ENCODE results near the gene TGFBR2. TPM values are rescaled to one million over a fixed set of nuclear protein-coding genes. Genes with fewer than 3 reads are reported as not detected.
A peak's percentile ranks its signal among the peaks of the same experiment; 100 is the strongest.

TGFBR2 gene
- total RNA-seq, 2 donors from 2014 or later = 6.0 to 9.6 TPM

DNA sequence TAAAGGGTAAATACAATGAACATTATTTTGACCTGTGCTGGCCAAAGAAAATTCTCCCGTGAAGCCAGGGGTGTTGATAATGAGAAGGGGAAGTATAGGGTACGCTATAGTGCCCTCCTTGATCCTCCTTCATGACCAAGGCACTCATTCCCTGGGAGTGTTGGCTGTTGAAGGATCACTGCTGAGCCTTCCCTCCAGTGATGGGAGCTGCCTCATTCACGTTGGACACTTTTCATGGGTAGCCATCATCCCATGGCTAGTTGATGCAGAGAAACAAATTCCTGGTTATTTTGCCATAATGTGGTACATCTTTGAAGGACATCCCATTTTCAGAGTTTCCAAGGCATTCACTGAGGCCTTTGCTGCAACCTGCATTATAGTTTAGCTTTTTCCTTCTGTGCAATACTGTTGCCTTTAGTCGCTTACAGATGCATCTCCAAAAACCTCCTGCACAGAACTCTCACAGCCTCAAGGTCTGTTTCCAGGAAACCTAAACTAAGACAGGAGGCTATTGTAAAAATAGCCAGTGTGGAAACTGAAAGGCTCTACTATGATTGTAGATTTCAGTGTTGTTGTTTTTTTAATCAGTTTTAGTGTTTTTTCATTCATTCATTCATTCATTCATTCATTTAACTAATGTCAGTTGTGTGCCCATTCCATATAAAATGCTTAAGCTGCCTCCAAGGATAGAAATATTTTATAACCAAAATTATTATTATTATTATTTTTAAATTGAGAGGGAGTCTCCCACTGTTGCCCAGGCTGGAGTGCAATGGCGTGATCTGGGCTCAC, 40.8 kb downstream of the TGFBR2 start:
- Histone ChIP-seq H3K4me1 (ENCODE audit: control insufficient read depth, insufficient read depth, low read length) (no peaks in the 10 kb centered on the region), H3K27ac (ENCODE audit: low read depth, low read length) (no peak overlapping the region), H3K9me3 (ENCODE audit: control insufficient read depth, low read length) (no peaks in the 10 kb centered on the region), H3K36me3 (ENCODE audit: control insufficient read depth, insufficient read depth, low read length) (peaks cover 62% of the 10 kb centered on the region), H3K9ac (ENCODE audit: extremely low read depth, low read length, poor library complexity, severe bottlenecking) (no peak overlapping the region), H3K27me3 (ENCODE audit: control insufficient read depth, insufficient read depth, low read length, poor library complexity, severe bottlenecking) (no peaks in the 10 kb centered on the region), H3K4me3 (ENCODE audit: low read length) (no peak overlapping the region)
- peaks cover 68% of the 10 kb centered on the region for H3K36me3 Mint-ChIP-seq (ENCODE audit: low read depth)
- no peaks in the 10 kb centered on the region for H3K27me3 Mint-ChIP-seq (ENCODE audit: insufficient read depth)
- peaks cover 12% of the 10 kb centered on the region for H3K4me1 Mint-ChIP-seq
- no peaks in the 10 kb centered on the region for H3K9me3 Mint-ChIP-seq
- no peak for DNase-seq
- 95 to 97% methylated on average over 4 to 5 of the region's 5 CpGs for WGBS, 2 experiments (ENCODE audit: insufficient coverage in 1 of 2, insufficient read length in 1 of 2)
- H3K27ac Mint-ChIP-seq = no peak overlapping the region
- no peak for TF ChIP-seq CTCF (conservative IDR thresholded peaks at IDR 0.05)
- no peak overlapping the region for H3K4me3 Mint-ChIP-seq

DNA sequence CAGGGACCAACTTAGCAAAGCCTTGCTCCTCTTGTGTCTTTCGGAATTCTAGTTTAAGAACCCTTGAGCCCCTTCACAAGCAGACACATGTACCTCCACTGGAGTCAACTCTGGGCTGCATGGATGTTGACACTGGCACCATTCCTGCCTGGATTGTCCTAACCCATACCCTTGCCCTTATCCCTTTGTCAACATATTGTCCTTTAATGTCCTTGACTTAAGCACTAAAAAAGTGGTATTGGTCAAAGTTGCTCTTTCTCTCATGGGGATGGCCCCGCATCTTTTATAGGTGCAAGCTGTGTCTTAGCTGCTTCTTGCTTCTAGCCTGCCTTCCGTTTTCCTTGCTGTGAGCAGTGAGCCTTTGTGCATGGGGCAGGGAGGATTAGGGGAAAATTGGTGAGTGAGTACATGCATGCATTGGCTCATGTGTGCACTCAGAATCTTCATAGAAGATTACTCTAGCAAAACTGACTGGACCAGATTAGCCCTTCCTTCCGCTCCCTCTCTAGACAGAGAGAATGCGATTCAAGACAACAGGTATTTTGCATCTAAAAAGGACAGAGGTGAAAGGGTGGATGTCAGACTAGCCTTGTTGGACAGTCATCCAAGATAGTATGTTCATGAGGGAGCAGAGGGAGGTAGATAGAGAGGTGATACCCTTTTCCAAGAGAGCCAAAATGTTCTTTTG, 42.4 kb downstream of the TGFBR2 start:
- Mint-ChIP-seq H3K27ac (peak overlapping the region; percentile 11), H3K4me3 (no peak overlapping the region), H3K36me3 (ENCODE audit: low read depth) (peaks cover 78% of the 10 kb centered on the region), H3K4me1 (peaks cover 6% of the 10 kb centered on the region), H3K27me3 (ENCODE audit: insufficient read depth) (no peaks in the 10 kb centered on the region), H3K9me3 (no peaks in the 10 kb centered on the region)
- TF ChIP-seq CTCF (conservative IDR thresholded peaks at IDR 0.05) = no peak
- no peaks in the 10 kb centered on the region for H3K4me1 ChIP-seq (ENCODE audit: control insufficient read depth, insufficient read depth, low read length)
- WGBS, 2 experiments (ENCODE audit: insufficient coverage in 1 of 2, insufficient read length in 1 of 2) = 90 to 92% methylated on average over 3 to 5 of the region's 5 CpGs
- H3K27me3 ChIP-seq (ENCODE audit: control insufficient read depth, insufficient read depth, low read length, poor library complexity, severe bottlenecking) = no peaks in the 10 kb centered on the region
- H3K9me3 ChIP-seq (ENCODE audit: control insufficient read depth, low read length) = no peaks in the 10 kb centered on the region
- H3K36me3 ChIP-seq (ENCODE audit: control insufficient read depth, insufficient read depth, low read length) = peaks cover 76% of the 10 kb centered on the region
- H3K27ac ChIP-seq (ENCODE audit: low read depth, low read length) = no peak overlapping the region
- no peak overlapping the region for H3K9ac ChIP-seq (ENCODE audit: extremely low read depth, low read length, poor library complexity, severe bottlenecking)
- DNase-seq = no peak
- H3K4me3 ChIP-seq (ENCODE audit: low read length) = no peak overlapping the region

DNA sequence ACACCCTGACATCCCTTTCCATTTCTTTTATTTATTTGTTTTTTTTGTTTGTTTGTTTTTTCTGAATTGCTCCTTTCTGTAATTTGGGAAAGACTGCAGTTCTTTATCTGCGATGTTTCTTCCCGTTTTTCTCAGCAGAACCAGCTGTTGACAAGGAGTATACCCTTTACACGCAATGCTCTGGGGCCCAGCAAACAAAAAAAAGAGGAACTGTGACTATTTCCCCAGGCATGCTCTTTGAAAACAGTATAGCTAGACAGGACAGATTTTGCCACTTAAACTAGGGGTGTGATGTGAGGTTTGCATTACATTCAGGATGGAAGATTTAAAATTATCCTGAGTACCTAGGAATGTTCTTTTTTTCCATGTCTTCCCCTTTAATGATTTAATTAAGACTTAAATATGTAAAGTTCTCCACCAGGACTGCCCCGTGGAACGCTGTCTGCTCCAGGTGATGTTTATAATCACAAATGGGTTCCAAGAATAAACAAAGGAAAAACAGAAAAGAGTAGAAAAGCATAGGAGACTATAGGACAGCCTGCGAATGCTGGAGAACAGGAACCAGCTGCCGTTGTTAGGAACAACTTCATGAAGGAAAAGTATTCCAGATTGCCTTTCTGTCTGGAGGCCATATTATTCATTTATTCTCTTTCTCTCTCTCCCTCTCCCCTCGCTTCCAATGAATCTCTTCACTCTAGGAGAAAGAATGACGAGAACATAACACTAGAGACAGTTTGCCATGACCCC, 43.3 kb downstream of the TGFBR2 start:
- no peak overlapping the region for H3K9ac ChIP-seq (ENCODE audit: extremely low read depth, low read length, poor library complexity, severe bottlenecking)

More for the DNA sequence above, 43.3 kb downstream of the TGFBR2 start:
- Mint-ChIP-seq H3K4me3 (no peak overlapping the region), H3K36me3 (ENCODE audit: low read depth) (peaks cover 80% of the 10 kb centered on the region), H3K9me3 (no peaks in the 10 kb centered on the region), H3K4me1 (peaks cover 5% of the 10 kb centered on the region), H3K27me3 (ENCODE audit: insufficient read depth) (no peaks in the 10 kb centered on the region), H3K27ac (no peak overlapping the region)
- no peak overlapping the region for H3K4me3 ChIP-seq (ENCODE audit: low read length)
- H3K36me3 ChIP-seq (ENCODE audit: control insufficient read depth, insufficient read depth, low read length) = peaks cover 80% of the 10 kb centered on the region
- DNase-seq = no peak
- no peaks in the 10 kb centered on the region for H3K4me1 ChIP-seq (ENCODE audit: control insufficient read depth, insufficient read depth, low read length)
- H3K27ac ChIP-seq (ENCODE audit: low read depth, low read length) = no peak overlapping the region
- no peaks in the 10 kb centered on the region for H3K9me3 ChIP-seq (ENCODE audit: control insufficient read depth, low read length)
- TF ChIP-seq CTCF (conservative IDR thresholded peaks at IDR 0.05) = no peak
- no peaks in the 10 kb centered on the region for H3K27me3 ChIP-seq (ENCODE audit: control insufficient read depth, insufficient read depth, low read length, poor library complexity, severe bottlenecking)
- WGBS, 2 experiments (ENCODE audit: insufficient coverage in 1 of 2, insufficient read length in 1 of 2) = 92 to 96% methylated on average over 6 to 9 of the region's 9 CpGs

All from endodermal cell (in vitro differentiated cells).